ENCODE data around the gene DNAI2. TPM values are rescaled to one million over a fixed set of nuclear protein-coding genes. Genes with fewer than 3 reads are reported as not detected.

Gene DNAI2
- total RNA-seq, 4 donors from 2014 or later, result not detected

- no peak overlapping the region for H3K4me3 ChIP-seq
- H3K27ac ChIP-seq, result no peak overlapping the region
- no peaks in the 10 kb centered on the region for H3K9me3 ChIP-seq
- no peak for DNase-seq (ENCODE audit: low spot score in 2 of 2)
- TF ChIP-seq EP300 (IDR thresholded peaks at IDR 0.05) (no peak), CTCF (IDR thresholded peaks at IDR 0.05) (no peak), POLR2A (IDR thresholded peaks at IDR 0.05) (no peak), POLR2AphosphoS5 (IDR thresholded peaks at IDR 0.05) (no peak)
- no peaks in the 10 kb centered on the region for H3K27me3 ChIP-seq
- peaks cover 11% of the 10 kb centered on the region for H3K4me1 ChIP-seq
- H3K36me3 ChIP-seq, result no peaks in the 10 kb centered on the region
- 50% methylated on average over 11 of the region's 11 CpGs for WGBS
These were observed 33.3 kb upstream of the DNAI2 start for GRCh38 chr17:74240618-74241205.

- no peak for DNase-seq (ENCODE audit: low spot score in 2 of 2)
- WGBS, result 48% methylated on average over 10 of the region's 10 CpGs
These were observed 32.6 kb upstream of the DNAI2 start for GRCh38 chr17:74241431-74241830.

GRCh38 chr17:74241847-74242246 lies 32.2 kb upstream of the DNAI2 start:
- Histone ChIP-seq H3K4me1 (peaks cover 11% of the 10 kb centered on the region), H3K4me3 (no peak overlapping the region), H3K27ac (no peak overlapping the region), H3K9me3 (no peaks in the 10 kb centered on the region), H3K36me3 (no peaks in the 10 kb centered on the region), H3K27me3 (no peaks in the 10 kb centered on the region)
- WGBS, result no CpG with 5 or more reads among the region's 2 CpGs
- no peak for DNase-seq (ENCODE audit: low spot score in 2 of 2)
- TF ChIP-seq CTCF (IDR thresholded peaks at IDR 0.05), result no peak
- TF ChIP-seq EP300 (IDR thresholded peaks at IDR 0.05), result no peak
- no peak for TF ChIP-seq POLR2A (IDR thresholded peaks at IDR 0.05)

More at GRCh38 chr17:74241431-74241830, 32.6 kb upstream of the DNAI2 start:
- no peaks in the 10 kb centered on the region for H3K27me3 ChIP-seq
- H3K27ac ChIP-seq, result no peak overlapping the region
- H3K36me3 ChIP-seq, result no peaks in the 10 kb centered on the region
- H3K4me1 ChIP-seq, result peaks cover 11% of the 10 kb centered on the region
- TF ChIP-seq EP300 (IDR thresholded peaks at IDR 0.05), result no peak
- no peak overlapping the region for H3K4me3 ChIP-seq
- H3K9me3 ChIP-seq, result no peaks in the 10 kb centered on the region

- no peak for DNase-seq (ENCODE audit: low spot score in 2 of 2)
- Histone ChIP-seq H3K27ac (no peak overlapping the region), H3K9me3 (no peaks in the 10 kb centered on the region), H3K4me3 (no peak overlapping the region), H3K36me3 (no peaks in the 10 kb centered on the region), H3K4me1 (peaks cover 11% of the 10 kb centered on the region), H3K27me3 (no peaks in the 10 kb centered on the region)
- TF ChIP-seq POLR2AphosphoS5 (IDR thresholded peaks at IDR 0.05) (no peak), CTCF (IDR thresholded peaks at IDR 0.05) (no peak), EP300 (IDR thresholded peaks at IDR 0.05) (no peak), POLR2A (IDR thresholded peaks at IDR 0.05) (no peak)
- WGBS, result 80% methylated on average over 8 of the region's 13 CpGs
These were observed 30.9 kb upstream of the DNAI2 start for GRCh38 chr17:74243013-74243755.

- H3K4me3 ChIP-seq, result no peak overlapping the region
- no peaks in the 10 kb centered on the region for H3K27me3 ChIP-seq
- WGBS, result 97% methylated on average over 5 of the region's 10 CpGs
- TF ChIP-seq POLR2AphosphoS5 (IDR thresholded peaks at IDR 0.05) (no peak), CTCF (IDR thresholded peaks at IDR 0.05) (no peak), EP300 (IDR thresholded peaks at IDR 0.05) (no peak), POLR2A (IDR thresholded peaks at IDR 0.05) (no peak)
- no peak overlapping the region for H3K27ac ChIP-seq
- no peaks in the 10 kb centered on the region for H3K9me3 ChIP-seq
- DNase-seq (ENCODE audit: low spot score in 2 of 2), result no peak
- H3K4me1 ChIP-seq, result peaks cover 11% of the 10 kb centered on the region
- no peaks in the 10 kb centered on the region for H3K36me3 ChIP-seq
These were observed 29.9 kb upstream of the DNAI2 start for GRCh38 chr17:74244128-74244527.
